ENCODE data around the gene ARSG. TPM values are rescaled to one million over a fixed set of nuclear protein-coding genes. Genes with fewer than 3 reads are reported as not detected.
A peak's percentile ranks its signal among the peaks of the same experiment; 100 is the strongest.

The ARSG gene
- polyA plus RNA-seq (2011; rRNA removed) (1.8 and 1.9 TPM in 2 replicates), polyA minus RNA-seq (2011; rRNA and poly(A)+ RNA removed) (2.6 and 3.8 TPM in 2 replicates)

GRCh38 chr17:68290955-68291835 lies at the start of gene ARSG, which contains the start of gene SLC16A6:
Gene ARSG (plus strand): TSS chr17:68291495. CDS start chr17:68307494, 15,999 bp downstream.
Gene SLC16A6 (minus strand): TSS chr17:68291127. CDS start chr17:68278320, 12,807 bp downstream.
- Histone ChIP-seq H3K4me3 (ENCODE audit: low read depth, low read length) (peak within 1 kb of the TSS; percentile 73), H3K27me3 (ENCODE audit: control insufficient read depth, insufficient read depth, low read length) (peaks cover 21% of the 10 kb centered on the region), H3K27ac (ENCODE audit: low read depth, low read length) (no peak within 1 kb of the TSS), H3K9me3 (ENCODE audit: control insufficient read depth, insufficient read depth, low read length) (no peaks in the 10 kb centered on the region; the same call in 1 of the 2 replicates)
- no peak for DNase-seq (ENCODE audit: low read depth, low spot score)
- no peak for TF ChIP-seq CTCF (IDR thresholded peaks at IDR 0.05; ENCODE audit: low read depth, low read length)
- ChIA-PET CTCF (interaction anchor here (0.6 to 3.7 kb wide), 4 partner anchors 23 to 146 kb away, joined by 3 to 13 read pairs (median 8); no protein-coding TSS in a partner anchor), POLR2A (interaction anchor here (0.5 kb wide), 1 partner anchor 48 kb away, joined by 6 read pairs; no protein-coding TSS in a partner anchor)

DNA sequence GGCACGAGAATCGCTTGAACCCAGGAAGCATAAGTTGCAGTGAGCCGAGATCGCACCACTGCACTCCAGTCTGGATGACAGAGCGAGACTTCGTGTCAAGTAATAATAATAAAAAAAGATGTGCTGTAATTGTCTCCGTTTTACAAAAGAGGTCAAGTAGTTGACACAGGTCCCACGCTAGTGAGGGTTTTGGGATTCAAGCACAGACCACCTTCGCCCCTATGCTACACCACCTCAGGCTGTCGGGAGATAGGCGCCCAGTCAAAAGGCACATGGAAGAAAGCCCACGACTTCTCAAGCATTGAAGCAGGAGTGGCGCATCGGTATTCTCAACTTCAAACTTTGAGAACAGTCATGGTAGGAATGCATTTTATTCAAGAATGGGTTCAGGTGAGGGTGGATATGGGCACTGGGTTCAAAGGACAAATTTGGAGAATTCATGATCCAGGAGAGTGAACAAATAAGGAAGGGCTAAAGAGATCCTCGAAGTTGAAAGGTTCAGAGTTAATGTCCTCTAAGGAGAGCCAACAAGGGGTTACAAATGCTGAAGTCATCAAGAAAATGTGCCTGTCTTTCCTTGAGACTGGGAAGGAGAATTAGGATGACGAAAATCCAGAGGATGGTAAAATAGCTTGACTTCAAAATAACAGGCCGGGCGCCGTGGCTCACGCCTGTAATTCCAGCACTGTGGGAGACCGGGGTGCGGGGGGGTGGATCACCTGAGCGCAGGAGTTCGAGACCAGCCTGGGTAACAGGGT lies 44.8 kb upstream of the ARSG start:
- ChIA-PET CTCF (interaction anchor here (0.6 to 2.7 kb wide), 4 partner anchors 21 to 577 kb away, joined by 3 to 10 read pairs (median 5); no protein-coding TSS in a partner anchor), POLR2A (interaction anchor here (1.0 to 1.9 kb wide), 3 partner anchors 43 to 211 kb away, joined by 4 to 8 read pairs (median 6); partner anchors contain the start of gene WIPI1)
- Histone ChIP-seq H3K27me3 (ENCODE audit: control insufficient read depth, insufficient read depth, low read length) (no peaks in the 10 kb centered on the region), H3K4me3 (ENCODE audit: low read depth, low read length) (no peak overlapping the region), H3K9me3 (ENCODE audit: control insufficient read depth, insufficient read depth, low read length) (no peaks in the 10 kb centered on the region; the same call in 1 of the 2 replicates), H3K27ac (ENCODE audit: low read depth, low read length) (no peak overlapping the region)
- TF ChIP-seq CTCF (IDR thresholded peaks at IDR 0.05; ENCODE audit: low read depth, low read length) = no peak
- DNase-seq (ENCODE audit: low read depth, low spot score) = no peak

DNA sequence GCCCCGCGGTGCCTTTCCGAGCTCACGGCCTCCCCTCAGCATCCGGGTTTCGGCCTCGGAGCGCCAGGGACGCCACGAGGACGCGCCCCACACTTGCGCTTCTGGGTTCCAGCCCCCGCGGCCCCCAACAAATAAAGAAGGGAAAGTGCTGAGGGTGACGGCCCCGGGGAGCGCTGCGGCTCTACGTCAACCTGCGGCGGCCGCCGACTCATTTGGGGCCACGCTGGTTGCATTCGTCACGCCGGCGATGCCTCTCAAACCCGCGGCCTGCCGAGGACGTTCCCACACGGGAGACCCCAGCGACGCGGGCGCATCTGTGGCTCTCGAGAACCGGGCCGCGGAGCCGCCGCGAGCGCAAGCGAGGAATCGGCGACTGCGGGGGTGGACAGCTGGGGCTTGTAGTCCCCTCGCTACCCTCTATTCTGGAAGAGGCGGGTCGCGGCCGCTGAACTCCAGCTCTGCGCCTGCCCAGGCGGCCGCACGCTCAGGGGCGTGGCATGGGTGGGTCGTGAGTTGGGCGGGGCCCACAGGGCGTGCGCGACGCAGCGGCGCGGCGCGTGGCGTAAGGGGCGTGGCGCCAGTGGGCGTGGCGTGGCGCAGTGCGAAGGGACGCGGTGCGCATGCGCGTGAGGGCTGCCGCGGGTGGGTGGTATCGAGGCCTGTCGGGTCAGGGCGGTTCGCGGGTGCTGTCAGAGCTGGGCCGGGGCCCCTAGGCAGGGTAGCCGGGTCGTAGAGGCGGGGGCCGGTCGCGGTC lies 43.7 kb upstream of the ARSG start, which contains the start of gene AMZ2:
AMZ2 (plus strand) TSS at position 599 of the 754 bp plus-strand sequence. CDS start 2,145 bp downstream, outside the sequence.
- CTCF ChIA-PET = interaction anchor here (0.6 to 2.7 kb wide), 6 partner anchors 43 to 576 kb away, joined by 3 to 7 read pairs (median 5); no protein-coding TSS in a partner anchor
- Histone ChIP-seq H3K4me3 (ENCODE audit: low read depth, low read length) (peak within 1 kb of the TSS; percentile 79), H3K9me3 (ENCODE audit: control insufficient read depth, insufficient read depth, low read length) (no peaks in the 10 kb centered on the region; the same call in 1 of the 2 replicates), H3K27me3 (ENCODE audit: control insufficient read depth, insufficient read depth, low read length) (no peaks in the 10 kb centered on the region), H3K27ac (ENCODE audit: low read depth, low read length) (peak within 1 kb of the TSS; percentile 89)
- peak; percentile 81 for DNase-seq (ENCODE audit: low read depth, low spot score)
- TF ChIP-seq CTCF (IDR thresholded peaks at IDR 0.05; ENCODE audit: low read depth, low read length) = no peak
- POLR2A ChIA-PET = interaction anchor here (0.6 to 1.9 kb wide), 8 partner anchors 10 to 252 kb away, joined by 3 to 10 read pairs (median 4); partner anchors contain the start of gene WIPI1

DNA sequence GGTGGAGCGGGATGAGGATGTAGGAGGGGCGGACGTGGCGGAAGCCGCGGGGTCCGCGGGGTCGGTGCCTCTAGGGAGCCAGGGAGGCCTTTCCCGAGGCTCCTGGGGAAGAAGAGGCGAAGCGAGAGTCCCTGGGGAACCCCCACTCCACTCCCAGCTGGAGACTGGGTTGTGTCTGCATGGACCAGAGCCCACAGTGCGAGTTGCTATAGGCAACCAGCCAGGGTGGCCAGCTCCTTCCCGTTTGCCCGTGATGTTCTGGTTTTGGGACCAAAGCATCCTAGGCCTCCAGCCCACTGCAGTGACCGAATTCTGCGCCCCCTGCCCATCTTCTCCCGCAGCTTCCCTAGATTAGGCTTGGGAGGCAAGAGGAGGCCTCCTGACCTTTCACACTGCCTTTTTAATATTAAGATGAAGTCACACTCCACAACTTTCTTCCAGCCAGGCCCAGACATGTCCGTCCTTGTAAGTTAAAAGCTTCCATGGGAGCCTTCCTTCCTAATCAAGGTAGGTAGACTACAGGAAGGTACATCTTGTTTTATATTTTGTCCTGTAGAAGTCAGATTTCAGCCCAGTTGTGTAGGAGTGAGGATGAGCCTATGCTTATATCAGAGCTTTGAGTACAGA lies 43.0 kb upstream of the ARSG start:
- Histone ChIP-seq H3K9me3 (ENCODE audit: control insufficient read depth, insufficient read depth, low read length) (no peaks in the 10 kb centered on the region; the same call in 1 of the 2 replicates), H3K4me3 (ENCODE audit: low read depth, low read length) (peak overlapping the region; percentile 79), H3K27ac (ENCODE audit: low read depth, low read length) (peak overlapping the region; percentile 75), H3K27me3 (ENCODE audit: control insufficient read depth, insufficient read depth, low read length) (no peaks in the 10 kb centered on the region)
- no peak for DNase-seq (ENCODE audit: low read depth, low spot score)
- no peak for TF ChIP-seq CTCF (IDR thresholded peaks at IDR 0.05; ENCODE audit: low read depth, low read length)
- ChIA-PET POLR2A (interaction anchor here (1.0 to 1.9 kb wide), 6 partner anchors 10 to 253 kb away, joined by 3 to 6 read pairs (median 4); partner anchors contain the start of gene WIPI1), CTCF (interaction anchor here (0.7 to 2.7 kb wide), 8 partner anchors 43 to 237 kb away, joined by 3 to 9 read pairs (median 5); no protein-coding TSS in a partner anchor)
